Measurements from ENCODE around the gene IRS2.

IRS2 gene

DNA sequence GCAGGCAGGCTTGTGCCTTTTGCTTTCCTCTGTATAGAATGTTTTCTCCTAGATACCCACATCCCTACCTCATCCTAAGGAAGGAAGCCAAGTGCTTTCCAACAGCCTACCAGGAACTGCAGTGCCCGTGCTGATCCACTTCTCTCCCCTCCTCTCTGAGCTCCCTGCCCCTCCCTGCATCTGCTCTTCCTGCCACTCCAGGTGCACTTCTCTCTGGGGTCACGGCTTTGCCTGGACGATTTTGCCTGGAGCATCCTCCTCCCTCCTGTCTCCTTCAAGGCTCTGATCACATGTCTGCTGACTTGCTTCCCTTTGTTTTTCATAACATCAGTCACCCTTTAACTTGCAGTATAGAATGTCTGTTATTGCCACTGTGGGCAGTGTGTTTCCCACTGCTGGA lies 34.7 kb upstream of the IRS2 start:
- DNase-seq (ENCODE audit: low read depth), result no peak
- no peak overlapping the region for H3K4me3 ChIP-seq (ENCODE audit: control insufficient read depth, low read depth, low read length)
- TF ChIP-seq, protein P1, sequence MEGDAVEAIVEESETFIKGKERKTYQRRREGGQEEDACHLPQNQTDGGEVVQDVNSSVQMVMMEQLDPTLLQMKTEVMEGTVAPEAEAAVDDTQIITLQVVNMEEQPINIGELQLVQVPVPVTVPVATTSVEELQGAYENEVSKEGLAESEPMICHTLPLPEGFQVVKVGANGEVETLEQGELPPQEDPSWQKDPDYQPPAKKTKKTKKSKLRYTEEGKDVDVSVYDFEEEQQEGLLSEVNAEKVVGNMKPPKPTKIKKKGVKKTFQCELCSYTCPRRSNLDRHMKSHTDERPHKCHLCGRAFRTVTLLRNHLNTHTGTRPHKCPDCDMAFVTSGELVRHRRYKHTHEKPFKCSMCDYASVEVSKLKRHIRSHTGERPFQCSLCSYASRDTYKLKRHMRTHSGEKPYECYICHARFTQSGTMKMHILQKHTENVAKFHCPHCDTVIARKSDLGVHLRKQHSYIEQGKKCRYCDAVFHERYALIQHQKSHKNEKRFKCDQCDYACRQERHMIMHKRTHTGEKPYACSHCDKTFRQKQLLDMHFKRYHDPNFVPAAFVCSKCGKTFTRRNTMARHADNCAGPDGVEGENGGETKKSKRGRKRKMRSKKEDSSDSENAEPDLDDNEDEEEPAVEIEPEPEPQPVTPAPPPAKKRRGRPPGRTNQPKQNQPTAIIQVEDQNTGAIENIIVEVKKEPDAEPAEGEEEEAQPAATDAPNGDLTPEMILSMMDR (IDR thresholded peaks at IDR 0.05; ENCODE audit: control insufficient read depth, insufficient read depth, low read depth, low read length, missing control alignments), result no peak

DNA sequence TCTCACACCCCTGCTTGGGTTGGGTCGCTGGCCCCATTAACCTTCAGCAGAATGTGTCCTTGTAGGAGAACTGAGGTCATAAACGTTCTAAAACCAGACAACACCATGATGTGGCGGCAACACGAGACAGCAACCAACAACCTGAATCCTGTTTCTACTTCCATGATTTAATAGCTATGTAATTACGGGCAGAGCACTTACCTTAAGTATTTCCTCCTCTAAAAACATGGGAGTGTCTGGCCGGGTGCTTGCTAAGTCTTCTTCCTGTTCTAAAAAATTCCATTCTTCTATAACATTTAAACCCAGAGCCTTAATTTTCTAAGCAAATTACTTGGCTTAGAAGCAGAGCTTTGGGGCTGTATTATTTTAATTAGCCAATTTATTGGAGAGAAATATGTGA lies 33.5 kb upstream of the IRS2 start:
- no peak for DNase-seq (ENCODE audit: low read depth)
- TF ChIP-seq, protein P1 (IDR thresholded peaks at IDR 0.05; ENCODE audit: control insufficient read depth, insufficient read depth, low read depth, low read length, missing control alignments), result no peak

DNA sequence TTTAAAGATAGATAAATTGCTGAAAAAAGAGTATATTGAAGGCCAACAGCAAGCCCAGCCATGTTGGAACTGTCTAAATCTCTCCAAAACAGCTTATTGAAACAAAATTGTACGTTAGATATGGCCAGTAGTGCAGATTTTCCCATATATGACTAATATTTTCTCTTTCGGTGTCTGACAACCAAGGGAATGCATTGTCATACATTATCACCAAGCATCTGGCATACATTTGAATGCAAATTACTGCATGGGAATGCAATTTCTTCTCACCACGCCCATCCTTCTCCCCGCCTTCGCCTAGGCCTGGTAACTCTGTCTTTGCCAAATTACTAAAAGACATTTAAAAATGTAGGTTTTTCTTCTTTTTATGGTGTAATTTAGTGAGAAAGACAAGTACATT lies 32.5 kb upstream of the IRS2 start:
- no peak overlapping the region for H3K4me3 ChIP-seq (ENCODE audit: control insufficient read depth, low read depth, low read length)
- no peak for DNase-seq (ENCODE audit: low read depth)
- TF ChIP-seq, protein P1 (IDR thresholded peaks at IDR 0.05; ENCODE audit: control insufficient read depth, insufficient read depth, low read depth, low read length, missing control alignments), result no peak

More for the DNA sequence above, 33.5 kb upstream of the IRS2 start:
- no peak overlapping the region for H3K4me3 ChIP-seq (ENCODE audit: control insufficient read depth, low read depth, low read length)

DNA sequence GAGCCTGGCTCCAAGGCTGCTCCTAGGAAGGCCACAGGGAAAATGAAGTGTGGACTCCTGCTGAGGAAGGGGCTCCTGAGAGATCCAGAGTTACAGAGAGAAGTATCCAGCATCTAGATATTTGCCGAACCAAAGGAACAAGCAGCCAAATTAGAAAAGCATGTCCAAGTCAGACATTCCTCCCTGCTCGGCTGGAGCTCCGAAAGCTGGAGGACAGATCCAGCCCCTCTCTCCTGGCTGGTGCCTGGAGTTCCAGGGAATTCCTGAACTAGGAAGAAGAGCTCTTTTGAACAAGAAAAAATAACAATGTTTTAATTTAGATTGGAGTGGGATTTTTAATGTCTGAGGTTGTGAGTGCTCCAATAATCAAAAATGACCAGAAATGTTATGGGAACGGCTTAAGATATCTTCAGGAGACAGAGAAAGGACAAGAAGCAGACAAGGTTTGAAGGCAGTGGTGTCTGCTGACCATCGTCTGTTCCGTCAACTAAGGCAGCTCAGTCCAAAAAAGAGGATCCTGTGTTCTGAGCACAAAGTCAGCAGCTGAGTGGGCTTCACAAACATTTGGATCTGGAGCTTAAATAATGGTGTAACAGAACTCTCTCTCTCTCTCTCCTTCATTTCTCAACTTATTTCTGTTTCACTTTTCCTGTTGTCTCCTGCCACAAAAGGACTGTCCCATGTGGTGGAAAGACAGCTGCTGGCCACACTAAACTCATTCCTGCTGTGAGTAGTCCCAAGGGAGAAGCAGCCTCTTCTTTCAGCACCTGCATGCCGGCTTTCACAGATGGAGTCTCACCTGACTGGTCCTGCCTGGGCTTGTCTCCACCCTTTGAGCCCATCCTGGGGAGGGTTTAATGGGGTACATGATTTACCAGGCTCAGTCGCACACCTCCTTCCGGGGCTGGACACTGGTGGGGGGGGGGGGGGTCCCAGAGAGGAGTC lies 31.5 kb upstream of the IRS2 start:
- TF ChIP-seq, protein P1 (IDR thresholded peaks at IDR 0.05; ENCODE audit: control insufficient read depth, insufficient read depth, low read depth, low read length, missing control alignments), result no peak
- no peak overlapping the region for H3K4me3 ChIP-seq (ENCODE audit: control insufficient read depth, low read depth, low read length)
- DNase-seq (ENCODE audit: low read depth), result no peak

DNA sequence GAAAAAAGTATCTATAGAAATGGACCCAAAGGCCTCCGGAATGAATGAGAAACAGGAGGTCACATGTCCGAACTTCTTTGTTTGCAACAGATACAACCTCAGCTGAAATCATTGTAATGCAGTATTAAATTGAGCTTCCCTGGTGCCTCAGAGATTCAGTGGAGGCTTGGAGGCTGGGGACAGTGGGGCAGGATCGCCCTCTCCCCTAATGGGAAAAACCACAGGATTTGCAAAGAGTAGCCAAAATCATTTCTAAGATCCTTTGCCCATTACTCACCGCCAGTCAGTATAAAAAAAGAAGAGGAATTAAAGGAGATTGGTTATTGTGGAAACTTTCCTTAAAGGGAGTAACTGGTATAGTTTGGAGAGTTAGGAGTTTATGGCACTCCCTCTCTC lies 30.4 kb upstream of the IRS2 start:
- H3K4me3 ChIP-seq (ENCODE audit: control insufficient read depth, low read depth, low read length), result no peak overlapping the region
- TF ChIP-seq, protein P1 (IDR thresholded peaks at IDR 0.05; ENCODE audit: control insufficient read depth, insufficient read depth, low read depth, low read length, missing control alignments), result no peak
- DNase-seq (ENCODE audit: low read depth), result no peak

DNA sequence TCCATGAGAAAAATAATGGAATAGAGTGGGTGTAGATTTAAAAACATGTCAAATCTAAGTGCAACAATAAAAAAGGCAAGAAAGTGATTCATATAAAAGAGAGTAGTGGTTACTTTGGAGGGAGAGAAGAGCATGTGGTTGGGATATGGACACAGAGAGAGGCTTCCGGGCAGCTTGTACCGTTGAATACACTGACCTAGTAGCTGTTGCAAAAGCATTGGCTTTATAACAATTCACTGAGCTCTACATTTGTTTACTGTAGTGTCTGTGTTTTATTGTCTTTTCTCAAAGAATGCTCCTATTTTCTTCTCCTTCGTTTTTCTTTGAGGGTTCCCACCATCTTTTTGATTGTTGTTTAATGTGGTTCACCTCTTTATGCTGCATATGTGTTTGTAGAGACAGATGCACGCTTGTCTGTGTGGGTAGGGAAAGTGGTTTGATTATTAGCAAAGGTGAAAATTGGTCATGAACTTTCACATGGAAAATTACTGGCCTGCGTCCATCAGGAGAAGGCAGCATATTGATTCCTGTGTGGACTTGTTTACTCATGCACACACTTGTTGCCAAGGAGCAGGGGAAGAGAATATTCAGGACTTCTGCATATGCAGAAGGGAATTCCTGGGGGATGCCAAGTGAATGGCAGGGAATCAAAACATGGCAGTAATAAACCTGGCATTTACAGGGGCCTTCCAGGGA lies 29.9 kb upstream of the IRS2 start:
- TF ChIP-seq, protein P1 (IDR thresholded peaks at IDR 0.05; ENCODE audit: control insufficient read depth, insufficient read depth, low read depth, low read length, missing control alignments), result no peak
- no peak for DNase-seq (ENCODE audit: low read depth)
- no peak overlapping the region for H3K4me3 ChIP-seq (ENCODE audit: control insufficient read depth, low read depth, low read length)
